GM12801 (cell line): ENCODE measurements around the gene REC8.

Source experiments
- CTCF ChIP-seq: IDR thresholded peaks from one replicate; pipeline ENCODE4 v1.5.1; 2011; ENCODE audit warnings: control low read depth; ENCODE audit not compliant: insufficient read length; ENCODE audit errors: extremely low read depth

REC8 gene

DNA sequence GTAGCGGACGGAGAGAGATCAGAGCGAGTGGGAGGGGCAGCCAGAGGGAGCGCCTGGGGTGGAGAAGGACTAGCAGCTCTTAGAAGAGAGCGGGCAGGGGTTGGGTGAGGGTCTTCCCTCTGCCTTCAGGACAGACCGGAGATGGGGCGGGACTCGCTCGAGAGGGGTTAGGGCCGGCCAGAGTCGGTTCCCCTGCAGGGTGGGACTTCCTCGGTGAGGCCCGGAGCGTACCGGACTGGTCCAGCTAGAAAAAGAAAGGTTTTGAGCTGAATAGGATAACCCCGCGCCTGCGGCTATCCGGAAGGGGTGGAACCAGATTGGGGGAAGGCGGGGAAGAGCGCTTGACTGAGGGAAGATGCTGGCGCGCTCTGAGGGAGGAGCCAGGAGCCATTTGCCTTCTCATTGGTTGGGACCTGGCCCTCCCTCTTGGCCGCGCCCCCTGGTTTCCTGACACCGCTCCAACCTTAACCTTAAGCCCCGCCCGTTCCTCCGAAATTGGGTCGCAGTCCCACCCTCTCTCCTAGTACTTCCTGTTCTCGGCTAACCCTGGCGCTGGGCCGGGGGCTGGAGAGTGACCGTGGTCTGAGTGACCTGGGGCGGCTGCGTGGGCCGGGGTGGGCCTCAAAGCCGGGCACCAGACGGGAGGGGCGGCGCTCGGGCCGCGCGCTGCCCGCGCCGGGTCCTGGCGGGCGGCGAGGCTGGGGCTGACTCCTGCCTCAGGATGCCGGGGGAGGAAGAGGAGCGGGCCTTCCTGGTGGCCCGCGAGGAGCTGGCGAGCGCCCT, 24.7 kb upstream of the REC8 start, which contains the start of gene RNF31:
RNF31 (plus strand) TSS at position 521 of the 783 bp plus-strand sequence; CDS start at position 722, 201 bp downstream.
- TF ChIP-seq CTCF = no peak

GRCh38 chr14:24147761-24148428, 24.0 kb upstream of the REC8 start:
- no peak for TF ChIP-seq CTCF

GRCh38 chr14:24149302-24149969, 22.4 kb upstream of the REC8 start:
- no peak for TF ChIP-seq CTCF

DNA sequence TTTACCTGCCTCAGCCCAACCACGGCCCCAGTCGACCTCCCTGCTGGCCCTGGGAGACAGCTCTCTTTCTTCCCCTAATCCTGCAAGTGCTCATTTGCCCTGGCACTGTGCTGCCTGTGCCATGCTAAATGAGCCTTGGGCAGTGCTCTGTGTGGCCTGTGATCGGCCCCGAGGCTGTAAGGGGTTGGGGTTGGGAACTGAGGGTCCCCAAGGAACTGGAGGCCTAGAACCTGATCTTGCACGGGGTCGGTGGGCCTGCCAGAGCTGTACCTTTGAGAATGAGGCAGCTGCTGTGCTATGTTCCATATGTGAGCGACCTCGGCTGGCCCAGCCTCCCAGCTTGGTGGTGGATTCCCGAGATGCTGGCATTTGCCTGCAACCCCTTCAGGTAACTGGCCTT, 21.8 kb upstream of the REC8 start:
- TF ChIP-seq CTCF = no peak

DNA sequence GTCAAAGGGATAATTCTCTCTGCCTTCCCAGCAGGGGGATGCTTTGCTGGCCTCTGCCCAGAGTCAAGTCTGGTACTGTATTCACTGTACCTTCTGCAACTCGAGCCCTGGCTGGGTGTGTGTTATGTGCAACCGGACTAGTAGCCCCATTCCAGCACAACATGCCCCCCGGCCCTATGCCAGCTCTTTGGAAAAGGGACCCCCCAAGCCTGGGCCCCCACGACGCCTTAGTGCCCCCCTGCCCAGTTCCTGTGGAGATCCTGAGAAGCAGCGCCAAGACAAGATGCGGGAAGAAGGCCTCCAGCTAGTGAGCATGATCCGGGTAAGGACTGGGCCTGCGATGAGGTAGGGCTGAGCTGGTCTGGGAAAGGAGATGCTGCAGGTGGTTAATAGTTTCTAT, 21.3 kb upstream of the REC8 start:
- TF ChIP-seq CTCF = no peak

DNA sequence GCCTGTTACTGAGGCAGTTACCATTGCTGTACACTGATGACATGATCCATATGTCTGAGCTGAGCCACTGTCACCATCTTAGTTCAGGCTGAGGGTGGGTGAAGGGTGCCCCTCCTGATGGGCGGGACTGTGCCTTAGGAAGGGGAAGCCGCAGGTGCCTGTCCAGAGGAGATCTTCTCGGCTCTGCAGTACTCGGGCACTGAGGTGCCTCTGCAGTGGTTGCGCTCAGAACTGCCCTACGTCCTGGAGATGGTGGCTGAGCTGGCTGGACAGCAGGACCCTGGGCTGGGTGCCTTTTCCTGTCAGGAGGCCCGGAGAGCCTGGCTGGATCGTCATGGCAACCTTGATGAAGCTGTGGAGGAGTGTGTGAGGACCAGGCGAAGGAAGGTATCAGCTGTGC, 20.9 kb upstream of the REC8 start:
- TF ChIP-seq CTCF = no peak

DNA sequence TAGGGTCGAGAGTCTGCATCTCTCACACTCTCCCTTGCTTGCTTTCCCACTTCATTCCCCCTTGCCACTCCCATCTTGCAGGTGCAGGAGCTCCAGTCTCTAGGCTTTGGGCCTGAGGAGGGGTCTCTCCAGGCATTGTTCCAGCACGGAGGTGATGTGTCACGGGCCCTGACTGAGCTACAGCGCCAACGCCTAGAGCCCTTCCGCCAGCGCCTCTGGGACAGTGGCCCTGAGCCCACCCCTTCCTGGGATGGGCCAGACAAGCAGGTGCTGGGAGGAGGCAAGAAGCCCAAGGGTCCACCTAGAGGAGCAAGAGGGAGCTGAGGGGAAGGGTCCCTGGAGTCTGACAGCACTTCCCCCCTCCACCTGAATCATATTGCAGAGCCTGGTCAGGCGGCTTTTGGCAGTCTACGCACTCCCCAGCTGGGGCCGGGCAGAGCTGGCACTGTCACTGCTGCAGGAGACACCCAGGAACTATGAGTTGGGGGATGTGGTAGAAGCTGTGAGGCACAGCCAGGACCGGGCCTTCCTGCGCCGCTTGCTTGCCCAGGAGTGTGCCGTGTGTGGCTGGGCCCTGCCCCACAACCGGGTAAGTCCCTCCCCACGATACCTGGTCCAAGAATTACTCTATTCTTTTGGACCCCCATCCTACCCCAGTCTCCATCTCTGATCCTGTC, 20.3 kb upstream of the REC8 start:
- TF ChIP-seq CTCF = no peak
